Tibial nerve (tissue), 4 donors: ENCODE results near the gene NME3. TPM values are rescaled to one million over a fixed set of nuclear protein-coding genes. Genes with fewer than 3 reads are reported as not detected.

Experiments used
- DNase-seq, 2 donors: peaks; one replicate each; pipeline ENCODE4 v3.0.0-alpha.2; 2019; ENCODE audit warnings: low spot score in 2 of 2
- H3K27ac ChIP-seq, 4 donors: fragments of 200-600 bp; sonication (generic) in 3 of 4; one replicate each; pipeline ENCODE4 v1.5.1; 2017 to 2019; ENCODE audit warnings: mild to moderate bottlenecking in 1 of 4
- H3K27me3 ChIP-seq, 2 donors: fragments of 200-600 bp; sonication (generic) in 1 of 2; one replicate each; pipeline versions ENCODE4 v1.5.1 to v1.6.0; 2017 to 2019
- H3K36me3 ChIP-seq, 3 donors: fragments of 200-600 bp; sonication (generic); one replicate each; pipeline ENCODE4 v1.5.1; 2018 to 2019
- H3K4me1 ChIP-seq, 4 donors: fragments of 200-600 bp; sonication (generic) in 3 of 4; one replicate each; pipeline ENCODE4 v1.5.1; 2017 to 2019
- H3K4me3 ChIP-seq, 4 donors: fragments of 200-600 bp; sonication (generic) in 3 of 4; one replicate each; pipeline ENCODE4 v1.5.1; 2017 to 2019; ENCODE audit warnings: mild to moderate bottlenecking in 1 of 4, moderate library complexity in 1 of 4
- H3K9me3 ChIP-seq, 4 donors: fragments of 200-600 bp; sonication (generic) in 3 of 4; one replicate each; pipeline ENCODE4 v1.5.1; 2017 to 2019
- EP300 ChIP-seq, 2 donors: sonication (generic); formaldehyde crosslinking; IDR thresholded peaks; one replicate each; pipeline ENCODE4 v1.6.1; 2017; ENCODE audit warnings: antibody characterized with exemption in 2 of 2, mild to moderate bottlenecking in 1 of 2
- POLR2A ChIP-seq, 2 donors: fragments of 450-650 bp; IDR thresholded peaks; one replicate each; pipeline ENCODE4 v1.6.1; 2017; ENCODE audit warnings: antibody characterized with exemption in 2 of 2, mild to moderate bottlenecking in 2 of 2, moderate library complexity in 2 of 2
- WGBS, 2 donors: methylation state at CpG; one replicate each; pipeline ENCODE4 v1.1.5; 2018; 5-methylcytosine and 5-hydroxymethylcytosine counted together
- total RNA-seq, 4 donors: library from RNA; depleted of rRNA; stranded (reverse); fragments of >200 nt; gene quantifications; one replicate each; pipeline ENCODE4 v1.1.0, GENCODE V29; 2016
- TF ChIP-seq, protein P1 (sequence below), 5 experiments: fragments of 200-600 bp in 3 of 5; fragments of 450-650 bp in 2 of 5; sonication (generic) in 3 of 5; IDR thresholded peaks; one replicate each; pipeline ENCODE4 v1.5.1; 2016 to 2019; ENCODE audit warnings: antibody characterized with exemption in 5 of 5, mild to moderate bottlenecking in 3 of 5, moderate library complexity in 2 of 5

NME3 gene
- total RNA-seq, 4 donors from 2014 or later, result 113 to 198 (median 128) TPM

DNA sequence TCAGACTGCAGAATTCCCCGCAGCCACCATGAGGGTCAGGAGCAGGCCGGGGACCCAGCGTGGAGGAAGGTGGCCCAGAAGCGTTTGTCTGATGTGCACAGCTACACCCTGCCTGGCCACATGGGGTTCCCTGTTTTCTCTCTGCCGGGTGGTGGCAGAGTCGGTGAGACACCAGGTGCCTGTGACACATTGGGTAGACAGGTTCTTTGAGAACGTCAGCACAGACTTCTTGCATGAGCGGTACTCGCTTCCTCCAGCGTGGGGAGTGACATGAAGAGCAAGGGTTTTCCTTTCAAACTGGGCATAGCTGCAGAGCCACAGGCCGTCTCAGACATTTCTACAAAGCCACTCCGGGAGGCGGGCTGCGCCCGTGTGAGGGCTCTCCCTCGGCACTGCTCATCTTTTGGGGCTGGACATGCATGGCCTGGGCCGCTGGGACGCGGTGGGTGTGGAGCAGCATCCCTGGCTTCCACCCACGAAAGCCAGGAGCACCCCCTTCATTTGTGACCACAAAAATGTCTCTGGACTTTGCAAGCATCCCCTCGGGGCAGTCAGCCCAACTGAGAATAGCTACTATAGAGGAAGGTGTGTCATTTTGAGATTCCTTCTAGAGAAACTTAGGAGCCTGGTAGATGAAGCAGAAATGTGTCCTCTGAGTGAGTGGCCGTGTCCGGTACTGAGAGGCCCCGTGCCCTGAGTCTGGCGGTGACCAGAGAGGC, 26.0 kb downstream of the NME3 start:
- Histone ChIP-seq H3K36me3 (peaks cover 6 to 100% (median 25%) of the 10 kb centered on the region in 3 donors), H3K4me1 (no peaks in the 10 kb centered on the region), H3K27me3 (no peaks in the 10 kb centered on the region), H3K27ac (no peak overlapping the region), H3K4me3 (no peak overlapping the region), H3K9me3 (no peaks in the 10 kb centered on the region)
- 81 to 86% methylated on average over 23 to 25 of the region's 25 CpGs for WGBS, 2 donors
- DNase-seq, result no peak
- TF ChIP-seq POLR2A (IDR thresholded peaks at IDR 0.05) (no peak), EP300 (IDR thresholded peaks at IDR 0.05) (no peak)
- TF ChIP-seq, protein P1, sequence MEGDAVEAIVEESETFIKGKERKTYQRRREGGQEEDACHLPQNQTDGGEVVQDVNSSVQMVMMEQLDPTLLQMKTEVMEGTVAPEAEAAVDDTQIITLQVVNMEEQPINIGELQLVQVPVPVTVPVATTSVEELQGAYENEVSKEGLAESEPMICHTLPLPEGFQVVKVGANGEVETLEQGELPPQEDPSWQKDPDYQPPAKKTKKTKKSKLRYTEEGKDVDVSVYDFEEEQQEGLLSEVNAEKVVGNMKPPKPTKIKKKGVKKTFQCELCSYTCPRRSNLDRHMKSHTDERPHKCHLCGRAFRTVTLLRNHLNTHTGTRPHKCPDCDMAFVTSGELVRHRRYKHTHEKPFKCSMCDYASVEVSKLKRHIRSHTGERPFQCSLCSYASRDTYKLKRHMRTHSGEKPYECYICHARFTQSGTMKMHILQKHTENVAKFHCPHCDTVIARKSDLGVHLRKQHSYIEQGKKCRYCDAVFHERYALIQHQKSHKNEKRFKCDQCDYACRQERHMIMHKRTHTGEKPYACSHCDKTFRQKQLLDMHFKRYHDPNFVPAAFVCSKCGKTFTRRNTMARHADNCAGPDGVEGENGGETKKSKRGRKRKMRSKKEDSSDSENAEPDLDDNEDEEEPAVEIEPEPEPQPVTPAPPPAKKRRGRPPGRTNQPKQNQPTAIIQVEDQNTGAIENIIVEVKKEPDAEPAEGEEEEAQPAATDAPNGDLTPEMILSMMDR (IDR thresholded peaks at IDR 0.05), result no peak

DNA sequence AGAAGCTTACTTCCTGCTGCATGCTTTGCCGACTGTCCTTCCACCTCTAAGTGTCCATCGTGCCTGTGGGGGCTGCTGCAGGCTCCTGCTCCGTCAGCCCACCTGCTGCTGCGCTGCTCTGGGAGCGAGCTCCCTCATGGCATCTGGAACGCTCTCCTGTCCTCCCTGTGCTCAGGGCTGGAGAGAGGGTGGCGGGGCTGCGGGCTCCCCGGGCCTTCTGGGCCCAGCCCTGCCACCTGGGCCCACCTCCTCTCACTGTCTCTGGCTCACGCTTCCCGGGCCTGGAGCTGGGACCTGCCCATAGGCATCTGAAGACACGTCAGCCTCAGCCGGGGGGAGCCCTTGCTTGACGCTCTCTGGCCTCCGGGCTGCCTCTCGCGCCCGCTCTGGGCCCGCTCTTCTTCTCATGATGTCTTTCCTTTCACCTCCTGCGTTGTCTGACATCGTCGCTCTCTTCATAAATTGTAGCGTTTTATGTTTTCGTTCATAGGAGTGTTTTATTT, 27.0 kb downstream of the NME3 start:
- no peak overlapping the region for H3K4me3 ChIP-seq
- TF ChIP-seq EP300 (IDR thresholded peaks at IDR 0.05), result no peak
- no peak for TF ChIP-seq POLR2A (IDR thresholded peaks at IDR 0.05)
- TF ChIP-seq, protein P1 (IDR thresholded peaks at IDR 0.05), result no peak
- no peak overlapping the region for H3K27ac ChIP-seq
- no peaks in the 10 kb centered on the region for H3K4me1 ChIP-seq
- peaks cover 6 to 92% (median 23%) of the 10 kb centered on the region in 3 donors for H3K36me3 ChIP-seq
- 85 to 91% methylated on average over 23 to 24 of the region's 24 CpGs for WGBS, 2 donors
- no peaks in the 10 kb centered on the region for H3K27me3 ChIP-seq
- no peaks in the 10 kb centered on the region for H3K9me3 ChIP-seq
- DNase-seq, result no peak

DNA sequence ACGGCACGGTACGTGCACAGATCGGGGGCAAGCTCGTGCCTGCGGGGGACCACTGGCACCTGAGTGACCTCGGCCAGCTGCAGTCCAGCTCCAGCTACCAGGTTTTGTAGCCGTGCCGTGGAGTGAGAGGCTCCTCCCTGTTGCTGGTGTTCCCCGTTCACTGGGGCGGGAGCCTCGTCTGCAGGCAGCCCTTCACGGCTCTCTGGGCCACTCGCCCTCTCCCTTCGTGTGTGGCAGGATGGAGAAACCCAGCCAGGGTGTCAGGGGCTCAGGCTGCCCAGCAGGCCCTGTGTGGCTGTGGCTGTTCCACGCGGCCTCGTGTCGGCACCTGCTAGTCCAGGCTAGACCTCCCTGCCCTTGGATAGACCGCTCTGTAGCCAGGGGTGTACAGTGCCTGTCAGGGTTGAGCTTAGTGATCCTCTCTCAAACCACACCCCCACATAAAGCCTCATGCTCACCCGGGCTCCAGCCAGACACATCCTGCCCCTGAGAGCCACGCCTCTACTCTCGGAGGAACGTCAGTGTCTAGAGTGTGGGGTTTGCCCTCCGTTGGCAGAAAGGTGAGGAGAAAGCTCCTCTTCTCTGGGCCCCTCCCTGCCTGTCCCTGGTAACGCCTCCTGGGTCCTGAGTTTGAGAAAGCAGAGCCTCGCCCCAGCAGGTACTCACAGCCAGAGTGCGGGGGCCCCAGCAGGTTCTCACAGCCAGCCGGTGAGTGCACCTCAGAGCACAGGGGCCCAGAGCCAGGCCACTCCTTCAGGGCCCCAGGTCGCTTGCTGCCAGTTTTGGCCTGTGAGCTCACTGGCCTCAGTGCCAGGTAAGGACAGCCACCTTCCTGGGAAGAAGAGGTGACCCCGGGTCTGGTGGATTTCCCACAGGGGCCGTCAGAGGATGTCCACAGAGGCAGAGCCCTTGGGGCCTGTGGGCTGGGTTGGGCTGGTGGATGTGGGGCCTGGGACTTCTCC, 27.7 kb downstream of the NME3 start:
- Histone ChIP-seq H3K4me1 (no peaks in the 10 kb centered on the region), H3K9me3 (no peaks in the 10 kb centered on the region), H3K27me3 (no peaks in the 10 kb centered on the region), H3K27ac (no peak overlapping the region), H3K36me3 (peaks cover 6 to 85% (median 15%) of the 10 kb centered on the region in 3 donors), H3K4me3 (no peak overlapping the region)
- WGBS, 2 donors, result 81 to 86% methylated on average over 17 to 24 of the region's 32 CpGs
- TF ChIP-seq, protein P1 (IDR thresholded peaks at IDR 0.05), result no peak
- TF ChIP-seq POLR2A (IDR thresholded peaks at IDR 0.05) (no peak), EP300 (IDR thresholded peaks at IDR 0.05) (no peak)
- DNase-seq, result no peak

DNA sequence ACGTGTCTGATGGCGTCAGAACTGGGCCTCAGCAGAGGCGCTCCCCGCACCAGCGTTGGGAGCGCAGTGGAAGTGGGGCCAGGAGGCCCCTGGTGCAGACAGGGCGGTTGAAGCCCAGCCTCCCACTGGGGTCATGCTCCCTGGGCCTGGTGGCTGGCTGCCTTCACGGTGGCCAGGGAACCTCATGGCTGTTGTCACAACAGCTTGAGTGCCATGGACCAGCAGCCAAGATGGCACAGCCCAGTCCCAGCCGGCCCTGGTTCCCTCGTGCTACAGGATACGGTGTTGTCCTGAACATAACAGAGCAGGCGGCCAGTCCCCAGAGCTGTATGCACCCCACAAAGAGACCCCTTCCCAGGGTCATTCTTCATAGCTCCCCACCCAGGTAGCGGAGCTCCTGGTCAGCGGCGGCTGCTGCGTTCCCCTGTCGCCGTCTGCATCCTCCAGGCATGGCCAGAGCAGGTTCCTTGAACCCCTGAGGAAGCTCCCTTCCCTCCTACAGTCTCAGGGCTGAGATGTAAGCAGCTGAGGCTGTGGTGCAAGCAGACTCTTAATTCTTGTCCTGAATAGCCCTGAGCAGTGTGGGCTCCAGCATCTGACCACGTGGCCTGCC, 29.7 kb downstream of the NME3 start:
- Histone ChIP-seq H3K9me3 (no peaks in the 10 kb centered on the region), H3K4me3 (no peak overlapping the region), H3K4me1 (no peaks in the 10 kb centered on the region), H3K27me3 (no peaks in the 10 kb centered on the region), H3K27ac (no peak overlapping the region), H3K36me3 (peaks cover 0 to 65% (median 8%) of the 10 kb centered on the region in 3 donors)
- TF ChIP-seq, protein P1 (IDR thresholded peaks at IDR 0.05), result no peak
- TF ChIP-seq EP300 (IDR thresholded peaks at IDR 0.05) (no peak), POLR2A (IDR thresholded peaks at IDR 0.05) (no peak)
- 87 to 91% methylated on average over 13 to 16 of the region's 19 CpGs for WGBS, 2 donors
- no peak for DNase-seq
